Smooth muscle cell (in vitro differentiated cells): ENCODE results near the gene DNM1L. TPM values are rescaled to one million over a fixed set of nuclear protein-coding genes. Genes with fewer than 3 reads are reported as not detected.

ENCODE experiments used
- DNase-seq: peaks from one replicate; lab custom pipeline; 2025; ENCODE audit not compliant: unreplicated experiment; lab: John Stamatoyannopoulos, UW
- H2AFZ ChIP-seq: fragments of 200-600 bp; sonication (generic); 2 replicates; pipeline ENCODE4 v1.6.0; 2016; ENCODE audit warnings: antibody characterized with exemption, low read depth, mild to moderate bottlenecking
- H3F3A ChIP-seq: fragments of 200-600 bp; sonication (generic); 2 replicates; pipeline ENCODE4 v1.6.0; 2017; ENCODE audit warnings: antibody characterized with exemption, low read depth
- H3K27ac ChIP-seq: fragments of 200-600 bp; sonication (generic); 2 replicates; pipeline ENCODE4 v1.5.1; 2016; ENCODE audit warnings: low read depth, mild to moderate bottlenecking
- H3K27me3 ChIP-seq: fragments of 200-600 bp; sonication (generic); 2 replicates; pipeline ENCODE4 v1.6.1; 2016; ENCODE audit warnings: low read depth, mild to moderate bottlenecking
- H3K36me3 ChIP-seq: fragments of 200-600 bp; sonication (generic); 2 replicates; pipeline ENCODE4 v1.5.1; 2016; ENCODE audit warnings: low read depth
- H3K4me1 ChIP-seq: fragments of 200-600 bp; sonication (generic); 2 replicates; pipeline ENCODE4 v1.5.1; 2016; ENCODE audit warnings: low read depth
- H3K4me2 ChIP-seq: fragments of 200-600 bp; sonication (generic); 2 replicates; pipeline ENCODE4 v1.6.0; 2016; ENCODE audit warnings: mild to moderate bottlenecking
- H3K4me3 ChIP-seq: fragments of 200-600 bp; sonication (generic); 2 replicates; pipeline ENCODE4 v1.5.1; 2016; ENCODE audit warnings: mild to moderate bottlenecking
- H3K79me2 ChIP-seq: fragments of 200-600 bp; sonication (generic); 2 replicates; pipeline ENCODE4 v1.6.0; 2016; ENCODE audit warnings: low read depth, mild to moderate bottlenecking
- H3K9ac ChIP-seq: fragments of 200-600 bp; sonication (generic); 2 replicates; pipeline ENCODE4 v1.6.0; 2016; ENCODE audit warnings: low read depth
- H3K9me3 ChIP-seq: fragments of 200-600 bp; sonication (generic); replicated peaks from 2 replicates; pipeline ENCODE4 v1.5.1; 2016; ENCODE audit warnings: low read depth
- H4K20me1 ChIP-seq: fragments of 200-600 bp; sonication (generic); 2 replicates; pipeline ENCODE4 v1.6.0; 2016; ENCODE audit warnings: low read depth
- CTCF ChIP-seq: fragments of 200-600 bp; sonication (generic); IDR thresholded peaks from 2 replicates; pipeline ENCODE4 v1.5.1; 2017; ENCODE audit warnings: borderline replicate concordance, mild to moderate bottlenecking, antibody characterized with exemption; ENCODE audit not compliant: insufficient read depth, poor library complexity, severe bottlenecking
- WGBS: methylation state at CpG from one replicate; pipeline ENCODE4 v1.1.7; 2016; ENCODE audit warnings: low lambda C conversion rate; 5-methylcytosine and 5-hydroxymethylcytosine counted together
- polyA plus RNA-seq: library from polyadenylated mRNA; unstranded; fragments of >200 nt; fragmentation: Nextera tagmentation; extraction: Ambion mirVana; gene quantifications from 2 replicates; pipeline ENCODE4 v1.2.1, GENCODE V29; 2016
- total RNA-seq: library from RNA; depleted of rRNA; stranded (reverse); fragments of >200 nt; gene quantifications from 2 replicates; pipeline ENCODE4 v1.2.3, GENCODE V29; 2014

DNM1L gene
- total and polyA plus RNA-seq, 2 experiments from 2014 or later = 33.6 to 56.3 TPM

GRCh38 chr12:32757157-32757556 lies 78.1 kb downstream of the DNM1L start:
- H3K9ac ChIP-seq = no peak overlapping the region
- H2AFZ ChIP-seq = no peak overlapping the region
- peaks cover 8% of the 10 kb centered on the region for H3K4me1 ChIP-seq
- peaks cover 21% of the 10 kb centered on the region for H3K79me2 ChIP-seq
- no peak overlapping the region for H3K27ac ChIP-seq
- H3K4me3 ChIP-seq = no peak overlapping the region
- no peak overlapping the region for H3K4me2 ChIP-seq
- H3F3A ChIP-seq = no peaks in the 10 kb centered on the region
- no peak for DNase-seq
- no peaks in the 10 kb centered on the region for H3K9me3 ChIP-seq
- no peaks in the 10 kb centered on the region for H4K20me1 ChIP-seq
- WGBS = 98% methylated on average over 3 of the region's 3 CpGs
- TF ChIP-seq CTCF = no peak
- no peaks in the 10 kb centered on the region for H3K27me3 ChIP-seq
- H3K36me3 ChIP-seq = peaks cover 3% of the 10 kb centered on the region

- Histone ChIP-seq H3K36me3 (no peaks in the 10 kb centered on the region), H3K4me3 (no peak overlapping the region), H3F3A (no peaks in the 10 kb centered on the region), H4K20me1 (no peaks in the 10 kb centered on the region), H3K4me1 (no peaks in the 10 kb centered on the region), H3K4me2 (no peak overlapping the region), H3K79me2 (no peaks in the 10 kb centered on the region), H3K9me3 (no peaks in the 10 kb centered on the region), H3K9ac (no peak overlapping the region), H2AFZ (no peak overlapping the region), H3K27ac (no peak overlapping the region), H3K27me3 (no peaks in the 10 kb centered on the region)
- 85% methylated on average over 1 of the region's 1 CpG for WGBS
- TF ChIP-seq CTCF = no peak
- DNase-seq = no peak
Observed at GRCh38 chr12:32761716-32762115, 82.6 kb downstream of the DNM1L start.

DNA sequence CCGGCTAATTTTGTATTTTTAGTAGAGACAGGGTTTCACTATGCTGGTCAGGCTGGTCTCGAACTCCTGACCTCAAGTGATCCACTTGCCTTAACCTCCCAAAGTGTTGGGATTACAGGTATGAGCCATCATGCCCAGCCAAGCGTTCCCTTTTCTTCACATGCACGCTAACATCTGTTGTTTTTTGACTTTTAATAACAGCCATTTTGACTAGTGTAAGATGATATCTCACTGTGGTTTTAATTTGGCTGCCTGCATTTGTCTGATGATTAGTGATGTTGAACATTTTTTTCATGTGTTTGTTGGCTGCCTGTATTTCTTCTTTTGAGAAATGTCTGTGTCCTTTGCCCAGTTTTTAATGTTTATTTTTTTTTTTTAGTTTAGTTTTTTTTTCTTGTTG lies 86.8 kb downstream of the DNM1L start:
- WGBS = 94% methylated on average over 4 of the region's 4 CpGs
- no peaks in the 10 kb centered on the region for H3K79me2 ChIP-seq
- H3K9me3 ChIP-seq = no peaks in the 10 kb centered on the region
- no peak overlapping the region for H3K4me2 ChIP-seq
- H2AFZ ChIP-seq = no peak overlapping the region
- H3K4me3 ChIP-seq = no peak overlapping the region
- TF ChIP-seq CTCF = no peak
- H3F3A ChIP-seq = no peaks in the 10 kb centered on the region
- no peaks in the 10 kb centered on the region for H3K36me3 ChIP-seq
- no peak overlapping the region for H3K9ac ChIP-seq
- H3K27ac ChIP-seq = no peak overlapping the region
- H3K4me1 ChIP-seq = peaks cover 14% of the 10 kb centered on the region
- H4K20me1 ChIP-seq = no peaks in the 10 kb centered on the region
- DNase-seq = no peak
- no peaks in the 10 kb centered on the region for H3K27me3 ChIP-seq

GRCh38 chr12:32768518-32768917 lies 89.4 kb downstream of the DNM1L start:
- no peak for DNase-seq
- Histone ChIP-seq H2AFZ (no peak overlapping the region), H3K36me3 (no peaks in the 10 kb centered on the region), H3F3A (no peaks in the 10 kb centered on the region), H3K4me2 (no peak overlapping the region), H3K9me3 (no peaks in the 10 kb centered on the region), H3K27ac (no peak overlapping the region), H3K4me1 (peaks cover 14% of the 10 kb centered on the region), H3K4me3 (no peak overlapping the region), H3K9ac (no peak overlapping the region), H3K27me3 (no peaks in the 10 kb centered on the region), H4K20me1 (no peaks in the 10 kb centered on the region), H3K79me2 (no peaks in the 10 kb centered on the region)
- no peak for TF ChIP-seq CTCF
- 82% methylated on average over 4 of the region's 4 CpGs for WGBS
